Endothelial cell of umbilical vein (primary cell): ENCODE data around the gene RBM3. TPM values are rescaled to one million over a fixed set of nuclear protein-coding genes. Genes with fewer than 3 reads are reported as not detected.

Experiments used
- BruUV-seq: library from RNA; stranded (reverse); fragments of 400-500 nt; replicated peaks from 2 replicates; lab custom pipeline; 2021; lab: Mats Ljungman, UMichigan
- CTCF ChIA-PET: fragments of 300-600, 350-600 bp; sonication (Branson Sonifier 250); formaldehyde crosslinking; loops from one replicate; lab custom pipeline; 2021; ENCODE audit warnings: antibody characterized with exemption, inconsistent platforms; lab: Charles Lee
- POLR2A ChIA-PET: fragments of 300-600, 350-600 bp; sonication (Branson Sonifier 250); formaldehyde crosslinking; loops from one replicate; lab custom pipeline; 2021; ENCODE audit warnings: antibody characterized with exemption, inconsistent platforms; lab: Charles Lee
- DNase-seq: peaks from one replicate; pipeline ENCODE4 v3.0.0-alpha.2; 2011; ENCODE audit warnings: low read depth, low spot score
- FAIRE-seq: peaks from 2 replicates; lab custom pipeline; 2011; peaks lifted over from hg19 to GRCh38; lab: Jason Lieb, UNC
- H2AFZ ChIP-seq: 2 replicates; pipeline ENCODE4 v1.6.0; 2012; ENCODE audit warnings: low read depth, low read length, control low read depth, inconsistent platforms
- H3K27ac ChIP-seq: 2 replicates; pipeline ENCODE4 v1.5.1; 2011; ENCODE audit warnings: low read depth, mild to moderate bottlenecking, control low read depth, low read length, moderate library complexity; ENCODE audit not compliant: insufficient read depth
- H3K27me3 ChIP-seq, 2 experiments: 2 replicates each; pipeline versions ENCODE4 v1.6.0 to v1.6.1; 2011; ENCODE audit warnings: low read length in 2 of 2, mixed read lengths in 1 of 2; ENCODE audit not compliant: control insufficient read depth in 2 of 2, insufficient read depth in 2 of 2
- H3K36me3 ChIP-seq, 2 experiments: 2 replicates in 1 of 2; 3 replicates in 1 of 2; pipeline ENCODE4 v1.5.1; 2011; ENCODE audit warnings: low read length in 2 of 2, mild to moderate bottlenecking in 1 of 2, moderate library complexity in 1 of 2; ENCODE audit not compliant: control insufficient read depth in 2 of 2, insufficient read depth in 2 of 2; ENCODE audit errors: extremely low read depth in 1 of 2
- H3K4me1 ChIP-seq: 3 replicates; pipeline ENCODE4 v1.5.1; 2011; ENCODE audit warnings: mild to moderate bottlenecking, low read length; ENCODE audit not compliant: control insufficient read depth, insufficient read depth; ENCODE audit errors: extremely low read depth
- H3K4me2 ChIP-seq: 2 replicates; pipeline ENCODE4 v1.6.1; 2011; ENCODE audit warnings: low read length, control low read depth, mixed read lengths; ENCODE audit not compliant: insufficient read depth
- H3K4me3 ChIP-seq, 3 experiments: fragments of 200-600 bp in 1 of 3; sonication (generic), shearing (Covaris generic) in 1 of 3; replicated peaks in 1 of 3; 2 replicates each; pipeline ENCODE4 v1.5.1; 2011 to 2016; ENCODE audit warnings: control low read depth in 3 of 3, low read length in 3 of 3, mild to moderate bottlenecking in 2 of 3, inconsistent platforms in 1 of 3, low read depth in 1 of 3, moderate library complexity in 1 of 3; ENCODE audit not compliant: insufficient read depth in 1 of 3
- H3K79me2 ChIP-seq: 2 replicates; pipeline ENCODE4 v1.6.0; 2012; ENCODE audit warnings: low read length, inconsistent platforms; ENCODE audit not compliant: control insufficient read depth, insufficient read depth
- H3K9ac ChIP-seq: replicated peaks from 2 replicates; pipeline ENCODE3; 2011; ENCODE audit warnings: low read length, control low read depth; ENCODE audit not compliant: insufficient read depth; ENCODE audit errors: extremely low read depth
- H3K9me1 ChIP-seq: replicated peaks from 3 replicates; pipeline ENCODE4 v1.6.0; 2011; ENCODE audit warnings: mild to moderate bottlenecking, low read length; ENCODE audit not compliant: control insufficient read depth, insufficient read depth; ENCODE audit errors: extremely low read depth
- H3K9me3 ChIP-seq: replicated peaks from 2 replicates; pipeline ENCODE4 v1.5.1; 2012; ENCODE audit warnings: low read length, inconsistent platforms; ENCODE audit not compliant: control insufficient read depth, insufficient read depth
- H4K20me1 ChIP-seq: replicated peaks from 2 replicates; pipeline ENCODE3; 2011; ENCODE audit warnings: mild to moderate bottlenecking, low read length; ENCODE audit not compliant: control insufficient read depth, insufficient read depth; ENCODE audit errors: extremely low read depth
- EZH2 ChIP-seq: IDR thresholded peaks from 2 replicates; pipeline ENCODE4 v1.6.1; 2012; ENCODE audit warnings: borderline replicate concordance, low read depth, mild to moderate bottlenecking, moderate library complexity, low read length, inconsistent platforms; ENCODE audit not compliant: severe bottlenecking
- FOS ChIP-seq: IDR thresholded peaks from 2 replicates; pipeline ENCODE4 v1.6.1; 2011; ENCODE audit warnings: mild to moderate bottlenecking, low read length, moderate library complexity, borderline replicate concordance; ENCODE audit not compliant: insufficient read depth
- GATA2 ChIP-seq: IDR thresholded peaks from 2 replicates; pipeline ENCODE4 v1.7.0; 2011; ENCODE audit warnings: low read depth, mild to moderate bottlenecking, moderate library complexity, mixed read lengths, low read length; ENCODE audit not compliant: insufficient read length, insufficient read depth
- JUN ChIP-seq: IDR thresholded peaks from 2 replicates; pipeline ENCODE4 v1.6.1; 2011; ENCODE audit warnings: borderline replicate concordance, low read depth; ENCODE audit not compliant: insufficient read length, insufficient read depth
- MYC ChIP-seq: IDR thresholded peaks from one replicate; pipeline ENCODE4 v1.6.1; 2011; ENCODE audit warnings: mild to moderate bottlenecking, low read depth, low read length
- POLR2A ChIP-seq: IDR thresholded peaks from 2 replicates; pipeline ENCODE4 v1.6.1; 2012; ENCODE audit warnings: low read depth, mild to moderate bottlenecking, control low read depth, low read length
- POLR2AphosphoS5 ChIP-seq: IDR thresholded peaks from 2 replicates; pipeline ENCODE4 v1.6.1; 2012; ENCODE audit warnings: low read depth, mild to moderate bottlenecking, control low read depth, low read length, moderate library complexity; ENCODE audit not compliant: insufficient read depth
- dilution Hi-C: fragments of 300-500 bp; cut with MboI; formaldehyde crosslinking; loops from one replicate; pipeline ENCODE4 v1.15.0; 2019; ENCODE audit warnings: low sequenced_read_pairs; ENCODE audit not compliant: extremely low pct_ligation_motif_present
- intact Hi-C: fragments of 100-400 bp; cut with micrococcal nuclease; formaldehyde crosslinking; loops from one replicate; pipeline ENCODE4 v1.10.0; 2022
- polyA plus RNA-seq, 4 experiments: library from polyadenylated mRNA; depleted of rRNA in 3 of 4; stranded (reverse) in 3 of 4; unstranded in 1 of 4; fragments of >200 nt; gene quantifications; 2 replicates each; pipeline versions ENCODE4 v1.2.1 to v1.2.3, GENCODE V29; 2011 to 2012; ENCODE audit warnings: missing spikeins in 1 of 4
- total RNA-seq: library from RNA; stranded (reverse); gene quantifications from 2 replicates; pipeline ENCODE4 v1.2.3, GENCODE V29; 2021
- TF ChIP-seq, protein P1 (sequence below), 2 donors: IDR thresholded peaks; 1 replicate in 1 of 2; 2 replicates in 1 of 2; pipeline ENCODE4 v1.5.1; 2011; ENCODE audit warnings: low read length in 2 of 2, mild to moderate bottlenecking in 2 of 2, moderate library complexity in 2 of 2, control low read depth in 1 of 2, inconsistent platforms in 1 of 2, low read depth in 1 of 2; ENCODE audit not compliant: insufficient read depth in 1 of 2; ENCODE audit errors: extremely low read depth in 1 of 2
- TF ChIP-seq, protein P2 (sequence below): IDR thresholded peaks from 2 replicates; pipeline ENCODE4 v1.6.1; 2011; ENCODE audit not compliant: insufficient read depth, insufficient read length

Gene RBM3
- total and polyA plus RNA-seq, 2 donors (not counting 3 experiments of a cell fraction or from before 2014, with no cell fraction given): 313 to 477 TPM

DNA sequence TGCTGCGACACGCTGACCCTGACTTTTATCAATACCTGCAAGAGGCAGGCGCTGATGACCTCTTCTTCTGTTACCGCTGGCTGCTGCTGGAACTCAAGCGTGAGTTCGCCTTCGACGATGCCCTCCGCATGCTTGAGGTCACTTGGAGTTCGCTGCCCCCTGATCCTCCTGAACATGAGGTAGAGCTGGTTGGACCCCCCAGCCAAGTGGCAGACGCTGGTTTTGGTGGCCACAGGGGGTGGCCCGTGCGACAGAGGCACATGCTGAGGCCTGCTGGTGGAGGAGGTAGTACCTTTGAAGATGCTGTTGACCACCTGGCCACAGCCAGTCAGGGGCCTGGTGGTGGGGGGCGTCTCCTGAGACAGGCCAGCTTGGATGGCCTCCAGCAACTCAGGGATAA lies 14.2 kb upstream of the RBM3 start:
- H3K4me3 ChIP-seq: no peak overlapping the region
- H2AFZ ChIP-seq: no peak overlapping the region
- FAIRE-seq: no peak
- H3K9me1 ChIP-seq: no peaks in the 10 kb centered on the region
- peaks cover 2% of the 10 kb centered on the region for H3K4me1 ChIP-seq
- H3K27ac ChIP-seq: no peak overlapping the region
- ChIA-PET CTCF (no interaction called here), POLR2A (no interaction called here)
- no peak overlapping the region for H3K9ac ChIP-seq
- H4K20me1 ChIP-seq: no peaks in the 10 kb centered on the region
- DNase-seq: no peak
- dilution Hi-C loops (no loop called here), intact Hi-C loops (no loop called here)
- no TSS peak for BruUV-seq
- no peaks in the 10 kb centered on the region for H3K9me3 ChIP-seq
- H3K27me3 ChIP-seq: no peaks in the 10 kb centered on the region
- H3K79me2 ChIP-seq: no peaks in the 10 kb centered on the region
- TF ChIP-seq POLR2AphosphoS5 (no peak), MYC (no peak), FOS (no peak), POLR2A (no peak), JUN (no peak), GATA2 (no peak), EZH2 (no peak)
- TF ChIP-seq, protein P1, sequence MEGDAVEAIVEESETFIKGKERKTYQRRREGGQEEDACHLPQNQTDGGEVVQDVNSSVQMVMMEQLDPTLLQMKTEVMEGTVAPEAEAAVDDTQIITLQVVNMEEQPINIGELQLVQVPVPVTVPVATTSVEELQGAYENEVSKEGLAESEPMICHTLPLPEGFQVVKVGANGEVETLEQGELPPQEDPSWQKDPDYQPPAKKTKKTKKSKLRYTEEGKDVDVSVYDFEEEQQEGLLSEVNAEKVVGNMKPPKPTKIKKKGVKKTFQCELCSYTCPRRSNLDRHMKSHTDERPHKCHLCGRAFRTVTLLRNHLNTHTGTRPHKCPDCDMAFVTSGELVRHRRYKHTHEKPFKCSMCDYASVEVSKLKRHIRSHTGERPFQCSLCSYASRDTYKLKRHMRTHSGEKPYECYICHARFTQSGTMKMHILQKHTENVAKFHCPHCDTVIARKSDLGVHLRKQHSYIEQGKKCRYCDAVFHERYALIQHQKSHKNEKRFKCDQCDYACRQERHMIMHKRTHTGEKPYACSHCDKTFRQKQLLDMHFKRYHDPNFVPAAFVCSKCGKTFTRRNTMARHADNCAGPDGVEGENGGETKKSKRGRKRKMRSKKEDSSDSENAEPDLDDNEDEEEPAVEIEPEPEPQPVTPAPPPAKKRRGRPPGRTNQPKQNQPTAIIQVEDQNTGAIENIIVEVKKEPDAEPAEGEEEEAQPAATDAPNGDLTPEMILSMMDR (IDR thresholded peaks at IDR 0.05; ENCODE audit: extremely low read depth in 1 of 2, insufficient read depth in 1 of 2, low read depth in 1 of 2, low read length in 2 of 2): no peak
- TF ChIP-seq, protein P2, sequence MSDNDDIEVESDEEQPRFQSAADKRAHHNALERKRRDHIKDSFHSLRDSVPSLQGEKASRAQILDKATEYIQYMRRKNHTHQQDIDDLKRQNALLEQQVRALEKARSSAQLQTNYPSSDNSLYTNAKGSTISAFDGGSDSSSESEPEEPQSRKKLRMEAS: no peak
- peaks cover 0 to 7% of the 10 kb centered on the region in 2 experiments for H3K36me3 ChIP-seq
- H3K4me2 ChIP-seq: no peak overlapping the region
